Measurements from ENCODE around the gene RUBCN.

- no peak for TF ChIP-seq CTCF (IDR thresholded peaks at IDR 0.05)
- no peak for TF ChIP-seq SIN3A (IDR thresholded peaks at IDR 0.05; ENCODE audit: borderline replicate concordance, insufficient read depth, low read depth, low read length)
- TF ChIP-seq TCF7L2 (IDR thresholded peaks at IDR 0.05; ENCODE audit: low read depth, low read length) = no peak
- TF ChIP-seq POLR2AphosphoS5 (IDR thresholded peaks at IDR 0.05; ENCODE audit: low read depth, low read length) = no peak
These were observed 61.2 kb downstream of the RUBCN start for GRCh38 chr3:197675563-197675860.

Measured in Panc1 (cell line).